Measurements from ENCODE around the gene C10orf71. TPM values are rescaled to one million over a fixed set of nuclear protein-coding genes. Genes with fewer than 3 reads are reported as not detected.

Gene C10orf71
- total RNA-seq, 2 donors from 2014 or later: 0.82 TPM; not detected in 1

DNA sequence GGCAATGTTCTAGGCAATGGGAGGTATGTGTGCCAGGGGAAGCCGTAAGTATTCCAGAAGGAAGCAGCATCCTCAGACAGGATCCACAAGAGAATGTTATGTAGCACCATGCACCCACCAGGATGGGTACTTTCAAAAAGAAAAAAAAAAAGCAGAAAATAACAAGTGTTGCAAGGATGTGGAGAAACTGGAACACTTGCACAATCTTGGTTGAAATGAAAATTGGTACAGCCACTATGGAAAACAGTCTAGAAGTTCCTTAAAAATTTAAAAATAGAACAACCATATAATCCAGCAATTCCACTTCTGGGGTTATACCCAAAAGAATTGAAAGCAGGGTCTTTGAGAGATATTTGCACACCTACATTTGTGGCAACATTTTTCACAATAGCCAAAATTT is 20.2 kb downstream of the C10orf71 start:
- no peak for TF ChIP-seq POLR2A (IDR thresholded peaks at IDR 0.05)
- TF ChIP-seq, protein P1, sequence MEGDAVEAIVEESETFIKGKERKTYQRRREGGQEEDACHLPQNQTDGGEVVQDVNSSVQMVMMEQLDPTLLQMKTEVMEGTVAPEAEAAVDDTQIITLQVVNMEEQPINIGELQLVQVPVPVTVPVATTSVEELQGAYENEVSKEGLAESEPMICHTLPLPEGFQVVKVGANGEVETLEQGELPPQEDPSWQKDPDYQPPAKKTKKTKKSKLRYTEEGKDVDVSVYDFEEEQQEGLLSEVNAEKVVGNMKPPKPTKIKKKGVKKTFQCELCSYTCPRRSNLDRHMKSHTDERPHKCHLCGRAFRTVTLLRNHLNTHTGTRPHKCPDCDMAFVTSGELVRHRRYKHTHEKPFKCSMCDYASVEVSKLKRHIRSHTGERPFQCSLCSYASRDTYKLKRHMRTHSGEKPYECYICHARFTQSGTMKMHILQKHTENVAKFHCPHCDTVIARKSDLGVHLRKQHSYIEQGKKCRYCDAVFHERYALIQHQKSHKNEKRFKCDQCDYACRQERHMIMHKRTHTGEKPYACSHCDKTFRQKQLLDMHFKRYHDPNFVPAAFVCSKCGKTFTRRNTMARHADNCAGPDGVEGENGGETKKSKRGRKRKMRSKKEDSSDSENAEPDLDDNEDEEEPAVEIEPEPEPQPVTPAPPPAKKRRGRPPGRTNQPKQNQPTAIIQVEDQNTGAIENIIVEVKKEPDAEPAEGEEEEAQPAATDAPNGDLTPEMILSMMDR (IDR thresholded peaks at IDR 0.05): no peak
- no peak for TF ChIP-seq POLR2AphosphoS5 (IDR thresholded peaks at IDR 0.05)
- Histone ChIP-seq H3K4me3 (no peak overlapping the region), H3K36me3 (no peaks in the 10 kb centered on the region), H3K4me1 (replicated peaks) (no peaks in the 10 kb centered on the region), H3K27ac (no peak overlapping the region), H3K27me3 (replicated peaks; ENCODE audit: insufficient read depth) (no peaks in the 10 kb centered on the region), H3K9me3 (no peaks in the 10 kb centered on the region)
- 96% methylated on average over 1 of the region's 1 CpG for WGBS
- intact Hi-C loops (cut with DNase I): no loop called here
- DNase-seq (ENCODE audit: low spot score): no peak

- Histone ChIP-seq H3K9me3 (no peaks in the 10 kb centered on the region), H3K27me3 (replicated peaks; ENCODE audit: insufficient read depth) (no peaks in the 10 kb centered on the region), H3K27ac (no peak overlapping the region), H3K36me3 (no peaks in the 10 kb centered on the region), H3K4me1 (replicated peaks) (no peaks in the 10 kb centered on the region), H3K4me3 (no peak overlapping the region)
- 92% methylated on average over 2 of the region's 2 CpGs for WGBS
- DNase-seq (ENCODE audit: low spot score): no peak
- TF ChIP-seq, protein P1 (IDR thresholded peaks at IDR 0.05): no peak
- TF ChIP-seq POLR2AphosphoS5 (IDR thresholded peaks at IDR 0.05) (no peak), POLR2A (IDR thresholded peaks at IDR 0.05) (no peak)
- intact Hi-C loops (cut with DNase I): no loop called here
Measured at GRCh38 chr10:49320191-49320590, 21.2 kb downstream of the C10orf71 start.

DNA sequence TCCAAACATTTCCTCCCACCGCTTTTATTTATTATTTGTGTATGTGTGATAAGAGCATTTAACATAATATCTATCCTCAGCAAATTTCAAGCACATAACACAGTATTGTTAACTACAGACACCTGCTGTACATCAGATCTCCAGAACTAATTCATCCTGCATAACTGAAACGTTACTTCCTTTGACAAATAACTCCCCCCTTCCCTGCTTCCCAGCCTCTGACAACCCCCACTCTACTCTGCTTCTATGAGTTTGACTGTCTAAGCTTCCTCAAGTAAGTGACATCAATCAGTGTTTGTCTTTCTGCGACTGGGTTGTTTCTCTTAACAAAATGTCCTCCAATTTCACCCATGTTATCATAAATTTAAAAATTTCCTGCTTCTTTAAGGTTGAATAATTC is 22.1 kb downstream of the C10orf71 start:
- Histone ChIP-seq H3K27me3 (replicated peaks; ENCODE audit: insufficient read depth) (no peaks in the 10 kb centered on the region), H3K36me3 (no peaks in the 10 kb centered on the region), H3K9me3 (no peaks in the 10 kb centered on the region), H3K27ac (no peak overlapping the region), H3K4me1 (replicated peaks) (no peaks in the 10 kb centered on the region), H3K4me3 (no peak overlapping the region)
- no peak for DNase-seq (ENCODE audit: low spot score)
- TF ChIP-seq, protein P1 (IDR thresholded peaks at IDR 0.05): no peak
- TF ChIP-seq POLR2A (IDR thresholded peaks at IDR 0.05): no peak
- no peak for TF ChIP-seq POLR2AphosphoS5 (IDR thresholded peaks at IDR 0.05)
- 55% methylated on average over 3 of the region's 3 CpGs for WGBS
- intact Hi-C loops (cut with DNase I): no loop called here

- H3K36me3 ChIP-seq: no peaks in the 10 kb centered on the region
- 80% methylated on average over 26 of the region's 26 CpGs for WGBS
- no peak for TF ChIP-seq POLR2AphosphoS5 (IDR thresholded peaks at IDR 0.05)
- TF ChIP-seq POLR2A (IDR thresholded peaks at IDR 0.05): no peak
- TF ChIP-seq, protein P1 (IDR thresholded peaks at IDR 0.05): no peak
- H3K4me1 ChIP-seq (replicated peaks): no peaks in the 10 kb centered on the region
- no peaks in the 10 kb centered on the region for H3K9me3 ChIP-seq
- H3K27ac ChIP-seq: no peak overlapping the region
- no peaks in the 10 kb centered on the region for H3K27me3 ChIP-seq (replicated peaks; ENCODE audit: insufficient read depth)
- DNase-seq (ENCODE audit: low spot score): no peak
- H3K4me3 ChIP-seq: no peak overlapping the region
- intact Hi-C loops (cut with DNase I): no loop called here
Measured at GRCh38 chr10:49322371-49323170, 23.6 kb downstream of the C10orf71 start.
